Colon (tissue), 2 donors: ENCODE measurements around the gene WNT3A.
"Not testable (repeated sequence)": the region's sequence is repeated elsewhere in the genome, so short reads cannot be mapped to it uniquely, and the experiment has no call there.

ENCODE experiments used
- FAIRE-seq: peaks from 2 replicates; lab custom pipeline; 2012; peaks lifted over from hg19 to GRCh38; lab: Jason Lieb, UNC
- donor health status: control.
- donor health status: control.

WNT3A gene, protein sequence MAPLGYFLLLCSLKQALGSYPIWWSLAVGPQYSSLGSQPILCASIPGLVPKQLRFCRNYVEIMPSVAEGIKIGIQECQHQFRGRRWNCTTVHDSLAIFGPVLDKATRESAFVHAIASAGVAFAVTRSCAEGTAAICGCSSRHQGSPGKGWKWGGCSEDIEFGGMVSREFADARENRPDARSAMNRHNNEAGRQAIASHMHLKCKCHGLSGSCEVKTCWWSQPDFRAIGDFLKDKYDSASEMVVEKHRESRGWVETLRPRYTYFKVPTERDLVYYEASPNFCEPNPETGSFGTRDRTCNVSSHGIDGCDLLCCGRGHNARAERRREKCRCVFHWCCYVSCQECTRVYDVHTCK

DNA sequence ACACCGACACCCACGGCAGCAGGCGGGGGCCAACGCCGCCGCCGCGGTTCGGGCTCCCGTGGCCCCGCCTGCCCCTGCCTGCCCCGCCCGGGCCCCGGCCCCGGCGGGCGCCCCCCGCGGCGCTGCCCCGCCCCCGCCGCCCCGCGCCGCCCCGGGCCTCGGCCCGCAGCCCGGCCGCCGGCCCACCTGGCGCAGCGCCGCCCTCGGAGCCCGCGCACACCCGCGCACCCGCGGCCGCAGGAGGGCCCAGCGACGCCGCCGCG is at the start of gene WNT3A:
TSS of gene WNT3A (plus strand) at position 213 of the 263 bp plus-strand sequence. CDS start 131 bp downstream, outside the sequence.
- FAIRE-seq: no peak

DNA sequence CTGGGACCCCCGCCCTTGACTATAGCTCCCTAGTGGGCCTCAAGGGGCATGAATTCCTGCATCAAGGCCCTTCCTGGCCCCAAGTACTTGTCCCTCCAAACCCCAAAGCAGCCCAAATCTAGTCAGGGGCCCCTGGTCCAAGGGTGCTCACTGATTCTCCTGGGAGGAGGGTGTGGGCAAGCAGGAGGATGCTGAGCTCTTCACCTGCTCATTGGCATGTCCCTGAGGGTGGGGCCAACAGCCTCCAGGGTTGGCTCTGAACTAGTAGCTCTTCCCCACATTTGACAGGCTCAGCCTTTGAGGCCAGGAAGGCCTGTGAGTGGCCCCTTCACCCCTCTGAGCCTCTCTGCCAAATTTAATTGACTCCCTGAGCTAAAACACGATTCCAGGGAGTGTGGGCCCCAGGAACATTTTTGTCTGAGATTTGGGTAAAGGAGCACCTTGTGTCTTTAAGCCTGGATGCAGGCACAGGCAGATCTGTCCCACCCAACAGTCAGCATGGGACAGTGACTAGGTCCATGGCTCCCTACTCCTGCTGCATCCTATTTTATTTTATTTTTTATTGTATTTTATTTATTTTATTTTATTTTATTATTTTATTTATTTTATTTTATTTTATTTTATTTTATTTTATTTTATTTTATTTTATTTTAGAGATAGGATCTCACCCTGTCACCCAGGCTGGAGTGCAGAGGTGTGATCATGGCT is 48.0 kb upstream of the WNT3A start:
- no peak for FAIRE-seq

DNA sequence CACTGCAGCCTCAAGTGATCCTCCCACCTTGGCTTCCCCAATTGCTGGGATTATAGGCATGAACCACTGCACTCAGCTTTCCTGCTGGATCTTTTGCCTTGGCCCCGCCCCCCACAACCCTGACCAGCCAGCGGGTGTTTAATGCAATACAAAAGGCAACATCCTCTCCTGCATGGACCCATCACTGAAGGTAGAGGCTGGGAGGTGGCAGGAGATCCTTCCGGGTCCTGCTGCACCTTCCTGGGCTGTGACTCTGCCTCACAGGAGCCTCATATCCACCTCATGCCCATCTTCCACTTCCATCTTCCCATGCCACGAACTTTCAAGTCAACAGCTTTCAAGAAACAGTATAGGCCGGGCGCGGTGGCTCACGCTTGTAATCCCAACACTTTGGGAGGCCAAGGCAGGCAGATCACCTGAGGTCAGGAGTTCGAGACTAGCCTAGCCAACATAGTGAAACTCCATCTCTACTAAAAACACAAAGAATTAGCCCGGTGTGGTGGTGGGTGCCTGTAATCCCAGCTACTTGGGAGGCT is 47.4 kb upstream of the WNT3A start:
- no peak for FAIRE-seq

DNA sequence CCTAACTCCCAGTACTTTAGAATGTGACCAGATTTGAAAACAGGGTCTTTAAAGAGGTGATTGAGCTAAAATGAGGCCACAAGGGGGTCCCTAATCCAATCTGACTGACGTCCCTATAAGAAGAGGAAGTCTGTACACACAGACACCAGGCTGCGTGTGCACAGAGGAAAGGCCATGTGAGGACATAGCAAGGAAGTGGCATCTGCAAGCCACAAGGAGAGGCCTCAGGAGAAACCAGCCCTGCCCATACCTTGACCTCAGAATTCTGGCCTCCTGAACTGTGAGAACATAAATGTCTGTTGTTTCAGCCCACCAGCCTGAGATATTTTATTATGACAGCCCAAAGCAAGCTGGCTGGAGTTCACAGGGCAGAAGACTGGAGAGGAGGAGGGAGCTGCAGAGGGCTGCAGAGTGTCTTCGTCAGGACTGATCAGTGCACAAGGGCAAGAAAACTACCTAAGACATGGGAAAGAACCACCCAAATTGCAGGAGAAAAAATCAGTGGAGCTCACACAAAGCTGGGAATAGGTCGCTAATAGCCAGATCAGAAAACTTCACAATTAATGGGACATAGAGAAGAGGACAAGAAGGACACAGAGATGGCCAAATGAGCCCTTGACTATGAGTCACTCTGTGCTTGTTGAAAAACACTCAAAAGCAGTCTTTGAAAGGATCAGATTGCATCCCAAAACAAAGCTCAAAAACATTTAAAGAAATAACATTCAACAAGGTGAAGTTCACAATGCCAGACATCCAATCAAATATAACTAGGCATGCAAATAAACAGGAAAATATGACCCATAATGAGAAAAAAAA is 44.9 kb upstream of the WNT3A start:
- FAIRE-seq: no peak

DNA sequence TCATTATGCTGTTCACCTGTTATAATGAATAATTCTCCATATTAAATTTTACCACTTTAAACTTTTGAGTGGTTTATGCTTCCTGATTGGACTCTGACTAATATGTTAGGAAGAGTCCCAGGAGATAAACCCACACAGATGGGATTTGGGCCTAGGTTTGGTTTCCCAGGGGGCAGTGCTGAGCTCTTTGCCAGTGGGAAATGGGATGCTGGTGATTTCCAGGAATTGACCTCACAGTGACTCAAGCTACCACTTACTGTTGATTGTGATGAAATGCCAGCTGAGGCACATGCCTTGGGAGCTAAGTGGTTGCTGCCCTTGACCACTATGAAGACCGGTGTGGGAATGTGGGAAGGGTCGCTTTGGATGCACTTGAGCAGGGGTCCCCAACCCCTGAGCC is 40.1 kb upstream of the WNT3A start:
- FAIRE-seq: not testable (repeated sequence)

DNA sequence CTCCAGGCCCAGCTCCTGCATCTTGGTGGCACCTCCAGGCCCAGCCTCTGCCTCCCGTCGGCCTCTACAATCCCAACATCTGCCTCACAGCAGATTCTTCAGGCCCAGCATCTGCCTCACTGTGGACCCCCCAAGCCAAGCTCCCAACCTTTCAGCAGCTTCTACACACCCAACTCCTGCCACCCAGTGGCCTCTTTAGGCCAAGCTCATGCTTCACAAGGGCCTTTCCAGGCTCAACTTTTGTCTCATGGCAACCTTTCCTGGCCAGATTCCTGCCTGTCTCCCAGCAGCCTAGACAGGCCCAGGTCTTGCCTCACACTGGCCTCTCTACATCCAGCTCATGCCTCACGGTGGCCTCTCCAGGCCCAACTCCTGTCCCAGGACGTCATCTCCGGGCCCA is 39.0 kb upstream of the WNT3A start:
- FAIRE-seq: not testable (repeated sequence)

DNA sequence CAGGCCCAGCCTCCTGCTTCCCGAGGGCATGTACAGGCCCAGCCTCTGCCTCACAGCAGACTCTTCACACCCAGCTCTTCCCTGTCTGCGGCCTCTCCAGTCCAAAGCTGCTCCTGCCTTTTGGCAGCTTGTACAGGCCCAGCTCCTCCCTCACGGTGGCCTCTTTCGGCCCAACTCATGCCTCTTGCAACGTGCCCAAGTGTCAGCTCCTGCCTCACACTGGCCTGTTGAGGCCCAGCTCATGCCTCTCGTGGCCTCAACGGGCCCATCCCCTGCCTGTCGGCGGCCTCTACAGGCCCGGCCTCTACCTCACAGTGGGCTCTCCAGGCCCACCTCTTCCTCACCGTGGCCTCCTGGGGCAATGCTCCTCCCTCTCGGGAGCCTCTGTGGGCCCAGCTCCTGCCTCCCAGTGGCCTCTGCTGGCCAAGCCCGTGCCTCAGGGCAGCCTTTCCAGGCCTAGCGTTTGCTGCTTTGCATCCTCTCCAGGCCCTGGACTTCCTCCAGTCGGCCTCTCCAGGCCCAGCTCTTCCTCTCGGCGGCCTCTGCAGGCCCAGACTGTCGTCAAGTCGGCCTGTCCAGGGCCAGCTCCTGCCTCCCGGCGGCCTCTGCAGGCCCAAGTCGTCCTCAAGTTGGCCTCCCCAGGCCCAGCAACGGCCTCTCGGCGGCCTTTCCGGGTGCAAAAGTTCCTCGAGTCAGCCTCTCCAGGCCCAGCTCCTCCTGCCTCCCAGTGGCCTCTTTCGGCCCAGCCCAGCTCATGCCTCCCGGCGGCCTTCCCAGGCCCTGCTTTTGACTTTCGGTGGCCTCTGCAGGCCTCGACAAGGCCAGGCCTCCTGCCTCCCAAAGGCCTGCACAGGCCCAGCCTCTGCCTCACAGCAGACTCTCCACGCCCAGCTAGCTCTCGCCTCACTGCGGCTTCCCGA is 36.5 kb upstream of the WNT3A start:
- FAIRE-seq: not testable (repeated sequence)

DNA sequence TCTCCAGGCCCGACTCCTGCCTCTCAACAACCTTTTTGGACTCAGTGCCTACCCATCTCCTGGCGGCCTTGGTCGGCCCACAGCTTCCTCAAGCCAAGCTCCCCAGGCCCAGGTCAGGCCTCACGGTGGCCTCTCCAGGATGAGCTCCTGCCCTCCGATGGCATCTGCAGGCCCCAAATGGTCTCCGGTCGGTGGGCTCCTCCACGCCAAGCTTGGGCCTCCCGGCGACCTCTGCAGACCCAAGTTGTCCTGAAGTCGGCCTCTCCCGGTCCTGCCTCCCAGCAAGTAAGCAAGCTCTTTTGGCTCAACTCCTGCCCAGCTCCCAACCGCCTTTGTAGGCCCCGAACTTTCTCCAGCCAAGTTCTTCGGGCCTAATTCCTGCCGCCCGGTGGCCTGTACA is 35.6 kb upstream of the WNT3A start:
- FAIRE-seq: not testable (repeated sequence)

DNA sequence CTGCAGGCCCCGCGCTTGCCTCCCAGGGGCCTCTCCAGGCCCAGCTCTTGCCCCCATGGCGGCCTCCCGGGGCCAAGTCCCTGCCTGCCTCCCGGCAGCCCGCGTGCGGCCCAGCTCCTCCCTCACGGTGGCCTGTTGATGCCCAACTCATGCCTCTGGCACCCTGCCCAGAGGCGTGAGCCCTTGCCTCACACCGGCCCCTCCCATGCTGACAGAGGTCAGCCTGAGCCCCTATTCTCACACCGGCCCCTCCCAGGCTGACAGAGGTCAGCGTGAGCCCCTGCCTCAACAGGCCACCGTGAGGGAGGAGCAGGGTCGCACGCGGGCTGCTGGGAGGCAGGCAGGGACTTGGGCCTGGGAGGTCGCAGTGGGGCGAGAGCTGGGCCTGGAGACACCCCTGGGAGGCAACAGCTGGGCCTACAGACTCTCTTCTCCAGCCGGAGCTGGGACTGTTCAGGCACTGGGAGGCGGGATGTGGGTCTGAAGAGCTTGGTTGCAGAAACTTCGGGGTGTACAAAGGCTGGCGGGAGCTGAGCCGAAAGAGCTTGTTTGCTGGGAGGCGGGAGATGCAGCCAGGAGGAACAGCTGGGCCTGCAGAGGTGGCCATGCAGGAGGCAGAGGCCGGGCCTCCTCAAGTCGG is 35.0 kb upstream of the WNT3A start:
- not testable (repeated sequence) for FAIRE-seq

DNA sequence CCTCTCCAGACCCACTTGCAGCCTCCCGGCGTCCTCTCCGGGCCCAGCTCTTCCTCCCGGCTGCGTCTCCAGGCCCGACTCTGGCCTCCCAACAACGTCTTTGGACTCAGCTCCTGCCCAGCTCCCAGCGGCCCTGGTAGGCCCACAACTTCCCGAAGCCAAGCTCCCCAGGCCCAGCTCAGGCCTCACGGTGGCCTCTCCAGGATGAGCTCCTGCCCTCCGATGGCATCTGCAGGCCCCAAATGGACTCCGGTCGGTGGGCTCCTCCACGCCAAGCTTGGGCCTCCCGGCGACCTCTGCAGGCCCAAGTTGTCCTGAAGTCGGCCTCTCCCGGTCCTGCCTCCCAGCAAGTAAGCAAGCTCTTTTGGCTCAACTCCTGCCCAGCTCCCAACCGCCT is 34.5 kb upstream of the WNT3A start:
- not testable (repeated sequence) for FAIRE-seq

DNA sequence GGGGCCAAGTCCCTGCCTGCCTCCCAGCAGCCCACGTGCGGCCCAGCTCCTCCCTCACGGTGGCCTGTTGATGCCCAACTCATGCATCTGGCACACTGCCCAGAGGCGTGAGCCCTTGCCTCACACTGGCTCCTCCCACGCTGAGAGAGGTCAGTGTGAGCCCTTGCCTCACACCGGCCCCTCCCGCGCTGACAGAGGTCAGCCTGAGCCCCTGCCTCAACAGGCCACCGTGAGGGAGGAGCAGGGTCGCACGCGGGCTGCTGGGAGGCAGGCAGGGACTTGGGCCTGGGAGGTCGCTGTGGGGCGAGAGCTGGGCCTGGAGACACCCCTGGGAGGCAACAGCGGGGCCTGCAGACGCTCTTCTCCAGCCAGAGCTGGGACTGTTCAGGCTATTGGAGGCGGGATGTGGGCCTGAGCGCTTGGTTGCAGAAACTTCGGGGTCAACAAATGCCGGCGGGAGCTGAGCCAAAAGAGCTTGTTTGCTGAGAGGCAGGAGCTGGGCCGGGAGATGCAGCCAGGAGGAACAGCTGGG is 33.9 kb upstream of the WNT3A start:
- not testable (repeated sequence) for FAIRE-seq

DNA sequence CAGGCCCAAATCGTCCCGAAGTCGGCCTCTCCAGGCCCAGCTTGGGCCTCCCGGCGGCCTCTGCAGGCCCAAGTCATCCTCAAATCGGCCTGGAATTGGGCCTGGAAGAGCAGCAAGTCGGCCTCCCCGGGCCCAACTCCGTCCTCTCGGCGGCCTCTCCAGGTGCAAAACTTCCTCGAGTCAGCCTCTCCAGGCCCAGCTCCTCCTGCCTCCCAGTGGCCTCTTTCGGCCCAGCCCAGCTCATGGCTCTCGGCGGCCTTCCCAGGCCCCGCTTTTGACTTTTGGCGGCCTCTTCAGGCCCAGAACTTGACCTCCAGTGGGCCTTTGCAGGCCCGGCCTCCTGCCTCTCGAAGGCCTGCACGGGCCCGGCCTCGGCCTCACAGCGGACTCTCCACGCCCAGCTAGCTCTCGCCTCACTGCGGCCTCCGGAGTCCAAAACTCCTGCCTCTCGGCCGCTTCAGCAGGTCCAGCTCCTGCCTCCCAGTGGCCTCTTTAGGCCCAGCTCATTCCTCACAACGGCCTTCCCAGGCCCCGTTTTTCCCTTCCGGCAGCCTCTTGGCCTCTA is 33.0 kb upstream of the WNT3A start:
- not testable (repeated sequence) for FAIRE-seq

DNA sequence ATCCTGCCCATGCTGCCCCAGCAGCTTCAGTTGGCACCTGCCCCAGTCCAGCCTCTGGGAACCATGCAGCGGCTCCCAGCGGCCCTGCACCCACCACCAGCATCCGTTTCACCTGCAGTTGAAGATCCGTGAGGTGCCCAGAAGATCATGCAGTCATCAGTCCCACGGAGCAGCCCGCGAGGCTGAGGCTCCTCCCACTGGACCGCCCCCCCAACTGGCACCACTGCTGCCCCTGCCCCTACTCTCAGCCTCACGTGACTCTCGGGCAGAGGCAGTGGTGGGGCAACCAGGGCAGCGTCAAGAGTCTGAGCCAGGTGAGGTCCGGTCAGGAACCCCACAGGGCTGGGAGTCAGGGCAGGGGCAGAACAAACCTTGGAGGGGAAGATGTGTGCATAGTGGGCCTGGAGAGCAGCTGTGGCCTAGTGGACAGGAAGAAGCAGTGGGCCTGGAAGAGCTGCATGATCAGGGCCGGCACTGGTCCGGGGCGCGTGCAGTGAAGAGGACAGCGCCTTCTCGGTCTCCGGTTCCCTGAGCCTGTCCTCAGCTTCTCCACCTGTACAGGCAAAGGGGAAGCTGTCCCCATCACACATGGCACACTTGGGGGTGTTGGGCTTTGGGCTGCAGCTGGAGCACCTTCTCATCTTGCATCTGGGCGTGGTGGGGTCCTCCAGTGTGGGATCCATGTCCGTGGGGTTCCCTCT is 31.1 kb upstream of the WNT3A start:
- FAIRE-seq: not testable (repeated sequence)

DNA sequence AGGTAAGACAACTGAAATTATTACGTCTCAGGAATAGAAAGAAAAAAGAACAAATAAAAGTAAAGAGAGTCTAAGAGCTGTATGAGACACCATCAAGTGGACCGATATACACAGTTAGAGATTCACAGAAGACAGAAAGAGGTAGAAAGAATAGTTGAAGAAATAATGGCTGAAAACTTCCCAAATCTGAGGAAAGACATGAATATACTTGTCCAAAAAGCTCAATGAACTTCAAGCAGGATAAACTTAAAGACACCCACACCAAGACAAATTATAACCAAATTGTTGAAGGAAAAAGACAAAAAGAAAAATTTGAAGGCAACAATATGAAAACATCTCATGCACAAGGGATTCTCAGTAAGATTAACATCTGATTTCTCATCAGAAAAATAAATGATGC is 19.6 kb upstream of the WNT3A start:
- FAIRE-seq: no peak

DNA sequence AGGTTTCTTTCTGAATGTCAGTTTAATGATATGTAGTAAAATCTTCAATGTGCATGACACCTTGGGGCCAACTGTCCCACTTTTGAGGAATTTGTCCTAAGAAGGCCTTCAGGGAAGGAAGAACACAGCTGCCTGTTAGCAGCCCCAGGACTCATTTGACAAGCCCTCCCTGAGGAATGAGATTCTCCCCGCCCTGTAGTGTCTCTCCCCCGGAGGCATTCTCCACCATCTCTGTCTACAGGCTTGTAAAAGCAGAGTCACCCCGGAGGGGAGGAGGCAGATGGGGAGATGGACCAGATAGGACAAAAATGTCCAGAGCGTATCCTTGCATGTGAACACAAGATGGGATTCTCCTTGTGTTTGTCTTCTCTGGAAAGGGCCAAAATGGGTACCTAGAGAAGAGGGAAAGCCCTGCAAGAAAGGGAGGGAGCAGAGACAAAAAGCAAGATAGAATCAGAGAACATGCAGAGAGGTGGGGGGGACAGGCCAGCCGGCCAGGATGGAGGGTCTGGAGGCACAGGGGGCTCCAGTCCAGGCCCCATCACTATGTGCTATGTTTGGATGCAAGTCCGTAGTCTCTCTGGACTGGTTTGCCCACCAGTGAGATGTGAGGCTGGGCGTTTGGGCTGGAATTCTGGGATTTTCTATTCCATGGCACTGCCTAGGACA is 12.0 kb upstream of the WNT3A start:
- no peak for FAIRE-seq

DNA sequence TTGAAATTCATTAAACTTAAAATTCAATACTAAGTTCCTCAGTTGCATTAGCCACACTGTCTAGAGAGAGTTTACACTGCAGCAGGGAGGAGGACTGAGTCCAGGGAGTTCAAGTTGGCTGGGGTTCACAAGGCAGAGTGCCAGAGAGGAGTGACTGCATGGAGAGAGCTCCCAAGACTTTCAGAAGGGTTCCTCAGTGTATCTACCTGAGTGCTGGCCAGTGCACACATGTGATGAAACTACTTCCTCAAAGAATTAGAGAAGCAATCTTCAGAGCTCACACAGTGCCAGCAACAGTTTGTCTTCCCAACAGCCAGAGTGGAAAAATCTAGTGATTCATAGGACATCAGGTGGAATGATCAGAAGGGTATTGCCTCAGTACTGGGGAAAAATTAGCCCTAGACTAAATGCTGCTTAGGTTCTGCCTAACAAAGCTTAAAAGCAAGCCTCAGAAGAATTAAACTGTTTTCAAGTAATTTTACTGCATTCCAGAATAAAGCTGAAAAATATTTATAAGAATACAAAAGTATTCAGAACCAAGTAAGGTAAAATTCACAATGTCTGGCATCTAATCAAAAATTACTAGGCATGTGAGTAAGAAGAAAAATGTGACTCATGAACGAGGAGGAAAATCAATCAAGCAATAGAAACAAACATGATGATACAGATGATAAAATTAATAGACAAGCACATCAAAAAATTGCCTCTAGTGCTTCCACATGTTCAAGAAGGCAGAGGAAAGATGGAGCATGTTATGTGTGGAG is 10.4 kb upstream of the WNT3A start:
- FAIRE-seq: no peak

DNA sequence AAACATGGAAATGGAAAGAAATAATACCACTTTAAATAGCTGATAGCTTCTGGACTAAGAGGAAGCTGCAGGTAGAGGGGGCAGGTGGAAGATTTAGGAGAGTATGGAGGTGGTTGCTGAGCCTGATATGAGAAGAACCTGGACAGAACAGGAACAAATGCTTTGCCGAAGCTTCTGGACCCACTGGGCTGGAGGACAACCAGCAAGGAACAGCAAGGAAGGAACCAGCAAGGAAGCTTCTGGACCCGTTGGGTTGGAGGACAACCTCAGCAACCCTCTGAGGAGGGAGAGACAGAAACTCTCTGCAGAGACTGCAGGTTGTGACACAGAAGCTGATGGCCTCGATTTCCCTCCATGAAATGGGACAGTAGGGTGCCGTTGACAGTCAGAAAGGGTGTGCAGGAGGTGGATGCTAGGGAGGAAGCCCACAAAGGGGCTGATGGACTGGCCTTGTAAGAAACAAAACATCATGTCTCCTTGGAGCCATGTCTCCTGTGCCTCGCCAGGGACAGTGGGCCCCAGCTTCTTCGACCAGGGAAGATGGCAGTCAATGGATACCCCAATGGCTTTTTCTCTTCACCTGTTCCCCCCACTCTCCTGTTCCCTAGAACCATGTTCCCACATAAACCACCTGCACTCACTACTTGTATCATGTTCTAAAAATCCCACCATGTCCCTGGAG is 8.3 kb upstream of the WNT3A start:
- no peak for FAIRE-seq
